HL-60 (cell line): ENCODE results near the gene MICU1.
A peak's percentile ranks its signal among the peaks of the same experiment; 100 is the strongest.

Experiments used
- DNase-seq, 2 experiments: peaks; one replicate each; pipeline ENCODE4 v3.0.0-alpha.2; 2010 to 2020; ENCODE audit warnings: low read depth in 1 of 2, low spot score in 1 of 2
- H3K27ac ChIP-seq: fragments of 250-450 bp; sonication (Bioruptor Pico); replicated peaks from 2 replicates; pipeline ENCODE4 v1.5.1; 2020; ENCODE audit warnings: mild to moderate bottlenecking, moderate library complexity
- H3K27me3 ChIP-seq: fragments of 250-450 bp; sonication (Bioruptor Pico); 2 replicates; pipeline ENCODE4 v1.5.1; 2021; ENCODE audit warnings: mild to moderate bottlenecking, moderate library complexity; ENCODE audit not compliant: insufficient read depth, poor library complexity, severe bottlenecking
- H3K4me3 ChIP-seq: replicated peaks from 2 replicates; pipeline ENCODE4 v1.5.1; 2011; ENCODE audit warnings: mild to moderate bottlenecking, control low read depth, low read length; ENCODE audit not compliant: insufficient read depth
- GABPA ChIP-seq: IDR thresholded peaks from 2 replicates; pipeline ENCODE4 v1.6.1; 2012; ENCODE audit warnings: low read depth
- POLR2AphosphoS5 ChIP-seq: IDR thresholded peaks from 2 replicates; pipeline ENCODE4 v1.6.1; 2012; ENCODE audit warnings: low read depth
- SPI1 ChIP-seq: IDR thresholded peaks from 2 replicates; pipeline ENCODE4 v1.6.1; 2012; ENCODE audit warnings: low read depth, mild to moderate bottlenecking, borderline replicate concordance
- TF ChIP-seq, protein P1 (sequence below): IDR thresholded peaks from 2 replicates; pipeline ENCODE4 v1.6.1; 2012; ENCODE audit warnings: low read depth; ENCODE audit not compliant: insufficient replicate concordance
- TF ChIP-seq, protein P2 (sequence below): IDR thresholded peaks from one replicate; pipeline ENCODE4 v1.5.1; 2011; ENCODE audit warnings: low read length, control low read depth, inconsistent platforms; ENCODE audit not compliant: insufficient read depth

The MICU1 gene

DNA sequence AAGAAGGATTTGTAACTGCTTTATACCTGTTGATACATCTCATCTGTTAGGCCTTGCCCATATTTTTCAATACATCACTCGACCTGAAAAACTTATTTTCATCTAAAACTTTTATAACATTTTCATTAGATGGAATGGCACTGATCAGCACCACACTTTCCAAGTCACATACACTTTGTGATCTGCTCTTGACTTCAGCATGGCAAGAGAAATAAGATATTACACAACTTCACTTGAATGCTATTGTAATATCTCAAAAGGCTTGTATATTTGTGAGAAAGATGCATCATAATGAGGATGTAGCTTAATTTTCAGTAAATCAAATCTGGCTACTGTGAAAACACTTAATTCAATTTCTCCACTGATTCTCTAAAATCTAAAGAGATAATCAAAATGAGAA, 126.2 kb downstream of the MICU1 start:
- TF ChIP-seq GABPA (no peak), POLR2AphosphoS5 (no peak), SPI1 (no peak)
- TF ChIP-seq, protein P1, sequence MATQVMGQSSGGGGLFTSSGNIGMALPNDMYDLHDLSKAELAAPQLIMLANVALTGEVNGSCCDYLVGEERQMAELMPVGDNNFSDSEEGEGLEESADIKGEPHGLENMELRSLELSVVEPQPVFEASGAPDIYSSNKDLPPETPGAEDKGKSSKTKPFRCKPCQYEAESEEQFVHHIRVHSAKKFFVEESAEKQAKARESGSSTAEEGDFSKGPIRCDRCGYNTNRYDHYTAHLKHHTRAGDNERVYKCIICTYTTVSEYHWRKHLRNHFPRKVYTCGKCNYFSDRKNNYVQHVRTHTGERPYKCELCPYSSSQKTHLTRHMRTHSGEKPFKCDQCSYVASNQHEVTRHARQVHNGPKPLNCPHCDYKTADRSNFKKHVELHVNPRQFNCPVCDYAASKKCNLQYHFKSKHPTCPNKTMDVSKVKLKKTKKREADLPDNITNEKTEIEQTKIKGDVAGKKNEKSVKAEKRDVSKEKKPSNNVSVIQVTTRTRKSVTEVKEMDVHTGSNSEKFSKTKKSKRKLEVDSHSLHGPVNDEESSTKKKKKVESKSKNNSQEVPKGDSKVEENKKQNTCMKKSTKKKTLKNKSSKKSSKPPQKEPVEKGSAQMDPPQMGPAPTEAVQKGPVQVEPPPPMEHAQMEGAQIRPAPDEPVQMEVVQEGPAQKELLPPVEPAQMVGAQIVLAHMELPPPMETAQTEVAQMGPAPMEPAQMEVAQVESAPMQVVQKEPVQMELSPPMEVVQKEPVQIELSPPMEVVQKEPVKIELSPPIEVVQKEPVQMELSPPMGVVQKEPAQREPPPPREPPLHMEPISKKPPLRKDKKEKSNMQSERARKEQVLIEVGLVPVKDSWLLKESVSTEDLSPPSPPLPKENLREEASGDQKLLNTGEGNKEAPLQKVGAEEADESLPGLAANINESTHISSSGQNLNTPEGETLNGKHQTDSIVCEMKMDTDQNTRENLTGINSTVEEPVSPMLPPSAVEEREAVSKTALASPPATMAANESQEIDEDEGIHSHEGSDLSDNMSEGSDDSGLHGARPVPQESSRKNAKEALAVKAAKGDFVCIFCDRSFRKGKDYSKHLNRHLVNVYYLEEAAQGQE = no peak
- TF ChIP-seq, protein P2, sequence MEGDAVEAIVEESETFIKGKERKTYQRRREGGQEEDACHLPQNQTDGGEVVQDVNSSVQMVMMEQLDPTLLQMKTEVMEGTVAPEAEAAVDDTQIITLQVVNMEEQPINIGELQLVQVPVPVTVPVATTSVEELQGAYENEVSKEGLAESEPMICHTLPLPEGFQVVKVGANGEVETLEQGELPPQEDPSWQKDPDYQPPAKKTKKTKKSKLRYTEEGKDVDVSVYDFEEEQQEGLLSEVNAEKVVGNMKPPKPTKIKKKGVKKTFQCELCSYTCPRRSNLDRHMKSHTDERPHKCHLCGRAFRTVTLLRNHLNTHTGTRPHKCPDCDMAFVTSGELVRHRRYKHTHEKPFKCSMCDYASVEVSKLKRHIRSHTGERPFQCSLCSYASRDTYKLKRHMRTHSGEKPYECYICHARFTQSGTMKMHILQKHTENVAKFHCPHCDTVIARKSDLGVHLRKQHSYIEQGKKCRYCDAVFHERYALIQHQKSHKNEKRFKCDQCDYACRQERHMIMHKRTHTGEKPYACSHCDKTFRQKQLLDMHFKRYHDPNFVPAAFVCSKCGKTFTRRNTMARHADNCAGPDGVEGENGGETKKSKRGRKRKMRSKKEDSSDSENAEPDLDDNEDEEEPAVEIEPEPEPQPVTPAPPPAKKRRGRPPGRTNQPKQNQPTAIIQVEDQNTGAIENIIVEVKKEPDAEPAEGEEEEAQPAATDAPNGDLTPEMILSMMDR = no peak
- DNase-seq = no peak
- Histone ChIP-seq H3K27ac (no peak overlapping the region), H3K27me3 (no peaks in the 10 kb centered on the region), H3K4me3 (no peak overlapping the region)

DNA sequence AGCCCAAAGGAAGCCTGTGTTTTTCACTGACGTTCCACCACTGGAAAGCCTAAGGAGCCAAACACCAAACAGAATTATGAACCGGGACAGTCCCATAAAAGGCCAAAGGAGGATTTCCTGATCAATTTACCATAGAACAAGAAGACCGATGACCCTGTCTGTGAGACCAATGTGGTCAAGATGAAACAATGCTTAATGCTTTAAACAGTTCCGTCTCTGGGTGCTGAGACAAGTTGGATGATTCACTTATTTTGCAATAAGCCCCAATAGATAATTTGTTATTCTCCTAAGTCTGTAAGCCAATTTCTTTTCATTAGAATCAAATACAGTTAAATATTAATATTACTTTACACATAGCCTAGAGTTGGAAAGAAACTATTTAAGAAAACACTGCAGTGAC, 134.9 kb downstream of the MICU1 start:
- peak in 1 of 2 experiments; percentile 66 for DNase-seq
- H3K27ac ChIP-seq = no peak overlapping the region
- H3K4me3 ChIP-seq = no peak overlapping the region
- H3K27me3 ChIP-seq = no peaks in the 10 kb centered on the region
- TF ChIP-seq SPI1 (no peak), GABPA (no peak), POLR2AphosphoS5 (no peak)
- TF ChIP-seq, protein P1 = no peak
- TF ChIP-seq, protein P2 = no peak

DNA sequence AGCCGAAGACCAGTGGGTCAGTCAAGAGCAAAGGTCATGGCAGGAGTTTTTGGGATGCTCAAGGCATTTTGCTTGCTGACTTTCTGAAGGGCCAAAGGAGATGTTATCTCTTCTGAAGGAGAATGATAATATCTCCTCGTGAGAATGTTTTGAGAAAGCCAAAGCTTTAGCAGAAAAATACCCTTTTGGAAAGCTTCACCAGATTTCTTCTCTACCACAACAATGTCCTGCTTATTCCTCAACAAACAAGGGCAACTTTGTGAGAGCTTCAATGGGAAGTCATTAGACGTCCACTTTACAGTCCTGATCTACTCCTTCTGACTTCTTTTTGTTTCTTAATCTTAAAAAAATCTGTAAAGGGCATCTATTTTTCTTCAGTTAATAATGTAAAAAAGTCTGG, 138.4 kb downstream of the MICU1 start:
- Histone ChIP-seq H3K27ac (no peak overlapping the region), H3K4me3 (no peak overlapping the region), H3K27me3 (no peaks in the 10 kb centered on the region)
- TF ChIP-seq POLR2AphosphoS5 = no peak
- TF ChIP-seq GABPA = no peak
- TF ChIP-seq, protein P2 = no peak
- no peak for TF ChIP-seq SPI1
- TF ChIP-seq, protein P1 = no peak
- no peak for DNase-seq
